NB4 (cell line): Measurements from ENCODE around the gene TBC1D22A.

Source experiments
- CTCF ChIP-seq: IDR thresholded peaks from one replicate; pipeline ENCODE4 v1.5.1; 2012; ENCODE audit warnings: low read depth, low read length
- POLR2A ChIP-seq: IDR thresholded peaks from 2 replicates; pipeline ENCODE4 v1.6.1; 2011; ENCODE audit warnings: mild to moderate bottlenecking; ENCODE audit not compliant: insufficient read length; ENCODE audit errors: extremely low read depth

GRCh38 chr22:46966846-46967245 lies 204.4 kb downstream of the TBC1D22A start:
- no peak for TF ChIP-seq CTCF
- TF ChIP-seq POLR2A = no peak
